ENCODE data around the gene TAB2. TPM values are rescaled to one million over a fixed set of nuclear protein-coding genes. Genes with fewer than 3 reads are reported as not detected.

Gene TAB2
- total and polyA plus RNA-seq, 9 of the 15 experiments (the other 6 are each of a cell fraction or from before 2014, with no cell fraction given): 9.1 to 38.3 (median 18.6) TPM

- ATAC-seq (no peak), FAIRE-seq (no peak), DNase-seq (ENCODE audit: extremely low read depth in 1 of 4, low spot score in 3 of 4) (no peak)
- H3K9ac ChIP-seq (ENCODE audit: insufficient read depth in 1 of 2, low read depth in 2 of 2, low read length in 2 of 2): no peak overlapping the region
- no peaks in the 10 kb centered on the region for H3K27me3 ChIP-seq (ENCODE audit: control insufficient read depth in 2 of 2, insufficient read depth in 2 of 2, low read length in 2 of 2)
- CTCF ChIA-PET (ENCODE audit: low intra/inter-chr PET ratio): no interaction called here
- no peak overlapping the region for H3K4me2 ChIP-seq (ENCODE audit: insufficient read depth, low read length)
- peaks cover 8% of the 10 kb centered on the region; the same call in 1 of the 2 replicates for H4K20me1 ChIP-seq (replicated peaks; ENCODE audit: control insufficient read depth, insufficient read depth, low read length)
- whole genome bisulfite sequencing (ENCODE audit: insufficient coverage, low coverage, missing lambda C conversion rate): 57% methylated on average over 1 of the region's 1 CpG
- H3K79me2 ChIP-seq (ENCODE audit: control insufficient read depth, insufficient read depth, low read length): peaks cover 48% of the 10 kb centered on the region
- no peaks in the 10 kb centered on the region for H3K9me3 ChIP-seq (replicated peaks; ENCODE audit: control insufficient read depth, insufficient read depth, low read depth, low read length)
- H3K9me1 ChIP-seq (ENCODE audit: control insufficient read depth, insufficient read depth, low read length): peaks cover 3% of the 10 kb centered on the region
- in situ Hi-C loops (cut with MboI): no loop called here
- H3K4me3 ChIP-seq: no peak overlapping the region
- no peak overlapping the region for H2AFZ ChIP-seq (ENCODE audit: low read depth, low read length)
- intact Hi-C loops (cut with micrococcal nuclease): no loop called here
- peaks cover 11% of the 10 kb centered on the region; the same call in 1 of the 3 replicates for H3K36me3 ChIP-seq (ENCODE audit: control insufficient read depth, insufficient read depth, low read length)
- POLR2A ChIA-PET: interaction anchor here (0.8 to 1.2 kb wide), 2 partner anchors 9 to 10 kb away, joined by 3 read pairs; no protein-coding TSS in a partner anchor
- BruUV-seq (replicated peaks): no TSS peak
- H3K4me1 ChIP-seq (replicated peaks in 1 of 2; ENCODE audit: control insufficient read depth in 2 of 2, insufficient read depth in 2 of 2, low read length in 2 of 2): peaks cover 0 to 11% of the 10 kb centered on the region in 2 experiments; a peak in 2 of 5 replicates
- H3K27ac ChIP-seq (ENCODE audit: extremely low read depth, low read depth, low read length): no peak overlapping the region
- TF ChIP-seq MYNN (IDR thresholded peaks at IDR 0.05) (no peak), MYNN (CRISPR knock-in tag; IDR thresholded peaks at IDR 0.05) (no peak), IRF1 (CRISPR knock-in tag; IDR thresholded peaks at IDR 0.05; ENCODE audit: borderline replicate concordance) (no peak), TAF1 (IDR thresholded peaks at IDR 0.05; ENCODE audit: control insufficient read depth, extremely low read depth, insufficient read depth, low read length, severe bottlenecking) (no peak), SRSF9 (IDR thresholded peaks at IDR 0.05; ENCODE audit: borderline replicate concordance, low read depth, low read length) (no peak), ARID4B (CRISPR knock-in tag; IDR thresholded peaks at IDR 0.05) (no peak), MEF2A (IDR thresholded peaks at IDR 0.05; ENCODE audit: control insufficient read depth, low read depth, low read length) (no peak), ELF1 (tag; IDR thresholded peaks at IDR 0.05) (no peak), SP1 (CRISPR knock-in tag; IDR thresholded peaks at IDR 0.05) (no peak), ZNF589 (CRISPR knock-in tag; IDR thresholded peaks at IDR 0.05; ENCODE audit: low read depth) (no peak), PPARD (CRISPR knock-in tag; IDR thresholded peaks at IDR 0.05) (no peak), GTF2A2 (tag; IDR thresholded peaks at IDR 0.05) (no peak), NFRKB (IDR thresholded peaks at IDR 0.05; ENCODE audit: low read depth) (no peak)
- TF ChIP-seq, protein P1, sequence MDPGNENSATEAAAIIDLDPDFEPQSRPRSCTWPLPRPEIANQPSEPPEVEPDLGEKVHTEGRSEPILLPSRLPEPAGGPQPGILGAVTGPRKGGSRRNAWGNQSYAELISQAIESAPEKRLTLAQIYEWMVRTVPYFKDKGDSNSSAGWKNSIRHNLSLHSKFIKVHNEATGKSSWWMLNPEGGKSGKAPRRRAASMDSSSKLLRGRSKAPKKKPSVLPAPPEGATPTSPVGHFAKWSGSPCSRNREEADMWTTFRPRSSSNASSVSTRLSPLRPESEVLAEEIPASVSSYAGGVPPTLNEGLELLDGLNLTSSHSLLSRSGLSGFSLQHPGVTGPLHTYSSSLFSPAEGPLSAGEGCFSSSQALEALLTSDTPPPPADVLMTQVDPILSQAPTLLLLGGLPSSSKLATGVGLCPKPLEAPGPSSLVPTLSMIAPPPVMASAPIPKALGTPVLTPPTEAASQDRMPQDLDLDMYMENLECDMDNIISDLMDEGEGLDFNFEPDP (CRISPR knock-in tag; IDR thresholded peaks at IDR 0.05): no peak
- TF ChIP-seq, protein P2, sequence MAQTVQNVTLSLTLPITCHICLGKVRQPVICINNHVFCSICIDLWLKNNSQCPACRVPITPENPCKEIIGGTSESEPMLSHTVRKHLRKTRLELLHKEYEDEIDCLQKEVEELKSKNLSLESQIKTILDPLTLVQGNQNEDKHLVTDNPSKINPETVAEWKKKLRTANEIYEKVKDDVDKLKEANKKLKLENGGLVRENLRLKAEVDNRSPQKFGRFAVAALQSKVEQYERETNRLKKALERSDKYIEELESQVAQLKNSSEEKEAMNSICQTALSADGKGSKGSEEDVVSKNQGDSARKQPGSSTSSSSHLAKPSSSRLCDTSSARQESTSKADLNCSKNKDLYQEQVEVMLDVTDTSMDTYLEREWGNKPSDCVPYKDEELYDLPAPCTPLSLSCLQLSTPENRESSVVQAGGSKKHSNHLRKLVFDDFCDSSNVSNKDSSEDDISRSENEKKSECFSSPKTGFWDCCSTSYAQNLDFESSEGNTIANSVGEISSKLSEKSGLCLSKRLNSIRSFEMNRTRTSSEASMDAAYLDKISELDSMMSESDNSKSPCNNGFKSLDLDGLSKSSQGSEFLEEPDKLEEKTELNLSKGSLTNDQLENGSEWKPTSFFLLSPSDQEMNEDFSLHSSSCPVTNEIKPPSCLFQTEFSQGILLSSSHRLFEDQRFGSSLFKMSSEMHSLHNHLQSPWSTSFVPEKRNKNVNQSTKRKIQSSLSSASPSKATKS (CRISPR knock-in tag; IDR thresholded peaks at IDR 0.05): no peak
These were observed 50.6 kb downstream of the TAB2 start for GRCh38 chr6:149368065-149368464.
